ENCODE results near the gene SH3BP2. TPM values are rescaled to one million over a fixed set of nuclear protein-coding genes. Genes with fewer than 3 reads are reported as not detected.

SH3BP2 gene
- total and polyA plus RNA-seq, 4 donors = 13.6 to 64.6 (median 43.3) TPM

GRCh38 chr4:2790583-2791517 is 2.0 kb upstream of the SH3BP2 start:
- peak in 1 of 6 donors; percentile 1 for DNase-seq (ENCODE audit: low read depth in 4 of 6, low spot score in 6 of 6)
- no peak overlapping the region for H3K27ac ChIP-seq (ENCODE audit: low read depth, low read length)
- peaks cover 3% of the 10 kb centered on the region for H3K36me3 ChIP-seq (ENCODE audit: control insufficient read depth, insufficient read depth, low read length)
- peaks cover 62% of the 10 kb centered on the region for H3K4me1 ChIP-seq (ENCODE audit: control insufficient read depth, insufficient read depth, low read length)
- H3K4me3 ChIP-seq (ENCODE audit: low read depth, low read length) = no peak overlapping the region
- peaks cover 8% of the 10 kb centered on the region for H3K27me3 ChIP-seq (ENCODE audit: control insufficient read depth, insufficient read depth, low read length)
- 73% methylated on average over 14 of the region's 19 CpGs for WGBS (ENCODE audit: insufficient coverage)
- no peaks in the 10 kb centered on the region for H3K9me3 ChIP-seq (ENCODE audit: control insufficient read depth, insufficient read depth, low read length)

GRCh38 chr4:2791518-2792395 is 1.1 kb upstream of the SH3BP2 start:
- WGBS (ENCODE audit: insufficient coverage) = 96% methylated on average over 6 of the region's 10 CpGs
- H3K4me3 ChIP-seq (ENCODE audit: low read depth, low read length) = no peak overlapping the region
- H3K27ac ChIP-seq (ENCODE audit: low read depth, low read length) = no peak overlapping the region
- peaks cover 8% of the 10 kb centered on the region for H3K27me3 ChIP-seq (ENCODE audit: control insufficient read depth, insufficient read depth, low read length)
- H3K36me3 ChIP-seq (ENCODE audit: control insufficient read depth, insufficient read depth, low read length) = peaks cover 3% of the 10 kb centered on the region
- peaks cover 68% of the 10 kb centered on the region for H3K4me1 ChIP-seq (ENCODE audit: control insufficient read depth, insufficient read depth, low read length)
- no peaks in the 10 kb centered on the region for H3K9me3 ChIP-seq (ENCODE audit: control insufficient read depth, insufficient read depth, low read length)
- peak in 1 of 6 donors; percentile 20 for DNase-seq (ENCODE audit: low read depth in 4 of 6, low spot score in 6 of 6)

- Histone ChIP-seq H3K27ac (ENCODE audit: low read depth, low read length) (no peak overlapping the region), H3K4me3 (ENCODE audit: low read depth, low read length) (no peak overlapping the region), H3K9me3 (ENCODE audit: control insufficient read depth, insufficient read depth, low read length) (no peaks in the 10 kb centered on the region), H3K36me3 (ENCODE audit: control insufficient read depth, insufficient read depth, low read length) (peaks cover 7% of the 10 kb centered on the region), H3K4me1 (ENCODE audit: control insufficient read depth, insufficient read depth, low read length) (peaks cover 74% of the 10 kb centered on the region), H3K27me3 (ENCODE audit: control insufficient read depth, insufficient read depth, low read length) (peaks cover 8% of the 10 kb centered on the region)
- DNase-seq (ENCODE audit: low read depth in 4 of 6, low spot score in 6 of 6) = no peak
- WGBS (ENCODE audit: insufficient coverage) = 73% methylated on average over 6 of the region's 8 CpGs
These were observed 532 bp upstream of the SH3BP2 start for GRCh38 chr4:2792396-2792710.

- no peaks in the 10 kb centered on the region for H3K9me3 ChIP-seq (ENCODE audit: control insufficient read depth, insufficient read depth, low read length)
- peaks cover 75% of the 10 kb centered on the region for H3K4me1 ChIP-seq (ENCODE audit: control insufficient read depth, insufficient read depth, low read length)
- peak in 2 of 6 donors; percentile 20 to 33 for DNase-seq (ENCODE audit: low read depth in 4 of 6, low spot score in 6 of 6)
- peaks cover 11% of the 10 kb centered on the region for H3K36me3 ChIP-seq (ENCODE audit: control insufficient read depth, insufficient read depth, low read length)
- H3K27ac ChIP-seq (ENCODE audit: low read depth, low read length) = peak overlapping the region; percentile 57
- peaks cover 8% of the 10 kb centered on the region for H3K27me3 ChIP-seq (ENCODE audit: control insufficient read depth, insufficient read depth, low read length)
- WGBS (ENCODE audit: insufficient coverage) = 28% methylated on average over 31 of the region's 34 CpGs
- H3K4me3 ChIP-seq (ENCODE audit: low read depth, low read length) = peak overlapping the region; percentile 50
These were observed 951 bp downstream of the SH3BP2 start for GRCh38 chr4:2793586-2794485.

GRCh38 chr4:2794486-2795299 is 1.8 kb downstream of the SH3BP2 start:
- Histone ChIP-seq H3K4me1 (ENCODE audit: control insufficient read depth, insufficient read depth, low read length) (peaks cover 83% of the 10 kb centered on the region), H3K4me3 (ENCODE audit: low read depth, low read length) (no peak overlapping the region), H3K27ac (ENCODE audit: low read depth, low read length) (peak overlapping the region; percentile 57), H3K36me3 (ENCODE audit: control insufficient read depth, insufficient read depth, low read length) (peaks cover 15% of the 10 kb centered on the region), H3K9me3 (ENCODE audit: control insufficient read depth, insufficient read depth, low read length) (no peaks in the 10 kb centered on the region), H3K27me3 (ENCODE audit: control insufficient read depth, insufficient read depth, low read length) (peaks cover 8% of the 10 kb centered on the region)
- DNase-seq (ENCODE audit: low read depth in 4 of 6, low spot score in 6 of 6) = peak in 2 of 6 donors; percentile 34 to 79
- 64% methylated on average over 8 of the region's 11 CpGs for WGBS (ENCODE audit: insufficient coverage)

- no peak overlapping the region for H3K27ac ChIP-seq (ENCODE audit: low read depth, low read length)
- WGBS (ENCODE audit: insufficient coverage) = 88% methylated on average over 12 of the region's 17 CpGs
- no peak for DNase-seq (ENCODE audit: low read depth in 4 of 6, low spot score in 6 of 6)
These were observed 2.5 kb downstream of the SH3BP2 start for GRCh38 chr4:2795300-2795892.

GRCh38 chr4:2795893-2796848 is 3.3 kb downstream of the SH3BP2 start:
- peaks cover 8% of the 10 kb centered on the region for H3K27me3 ChIP-seq (ENCODE audit: control insufficient read depth, insufficient read depth, low read length)
- peak in 2 of 6 donors; percentile 44 to 64 for DNase-seq (ENCODE audit: low read depth in 4 of 6, low spot score in 6 of 6)
- peak overlapping the region; percentile 72 for H3K27ac ChIP-seq (ENCODE audit: low read depth, low read length)
- 55% methylated on average over 21 of the region's 27 CpGs for WGBS (ENCODE audit: insufficient coverage)
- no peaks in the 10 kb centered on the region for H3K9me3 ChIP-seq (ENCODE audit: control insufficient read depth, insufficient read depth, low read length)
- no peak overlapping the region for H3K4me3 ChIP-seq (ENCODE audit: low read depth, low read length)
- H3K4me1 ChIP-seq (ENCODE audit: control insufficient read depth, insufficient read depth, low read length) = peaks cover 97% of the 10 kb centered on the region
- peaks cover 21% of the 10 kb centered on the region for H3K36me3 ChIP-seq (ENCODE audit: control insufficient read depth, insufficient read depth, low read length)

More at GRCh38 chr4:2795300-2795892, 2.5 kb downstream of the SH3BP2 start:
- Histone ChIP-seq H3K4me3 (ENCODE audit: low read depth, low read length) (no peak overlapping the region), H3K36me3 (ENCODE audit: control insufficient read depth, insufficient read depth, low read length) (peaks cover 18% of the 10 kb centered on the region), H3K9me3 (ENCODE audit: control insufficient read depth, insufficient read depth, low read length) (no peaks in the 10 kb centered on the region), H3K4me1 (ENCODE audit: control insufficient read depth, insufficient read depth, low read length) (peaks cover 90% of the 10 kb centered on the region), H3K27me3 (ENCODE audit: control insufficient read depth, insufficient read depth, low read length) (peaks cover 8% of the 10 kb centered on the region)

All from spinal cord (tissue), 10 donors.